Measurements from ENCODE around the gene SCGB2B2.

The SCGB2B2 gene

DNA sequence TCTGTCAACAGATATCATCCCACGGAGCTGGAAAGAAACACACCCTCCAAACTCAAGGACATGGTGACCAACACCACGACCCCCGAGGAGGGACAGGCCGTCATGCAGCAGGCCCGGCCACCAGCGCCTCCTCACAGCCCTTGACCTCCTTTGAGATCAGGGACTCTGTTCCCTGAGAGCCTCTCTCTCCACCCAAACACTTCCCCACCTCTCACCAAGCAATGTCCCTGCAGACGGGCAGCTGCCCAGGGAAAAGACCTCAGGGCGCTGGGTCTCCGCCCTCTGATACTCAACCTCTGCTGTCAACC lies 10.0 kb downstream of the SCGB2B2 start:
- POLR2A ChIA-PET = interaction anchor here (0.7 kb wide), 1 partner anchor 77 kb away, joined by 13 read pairs; no protein-coding TSS in a partner anchor

More for the DNA sequence above, 10.0 kb downstream of the SCGB2B2 start:
- Histone ChIP-seq H3K4me3 (ENCODE audit: low read depth, low read length) (no peak overlapping the region), H3K27ac (ENCODE audit: extremely low read depth, low read depth, low read length) (no peak overlapping the region), H3K36me3 (ENCODE audit: control insufficient read depth in 2 of 2, insufficient read depth in 1 of 2, low read length in 2 of 2) (peaks cover 0 to 2% of the 10 kb centered on the region in 2 experiments; a peak in 1 of 3 replicates), H3K9me3 (ENCODE audit: control insufficient read depth, insufficient read depth, low read depth, low read length) (peaks cover 2% of the 10 kb centered on the region; the same call in 1 of the 2 replicates), H3K4me1 (ENCODE audit: control insufficient read depth, insufficient read depth, low read length) (no peaks in the 10 kb centered on the region; the same call in 1 of the 2 replicates)
- TF ChIP-seq ZNF148 (tag by site-specific recombination; IDR thresholded peaks at IDR 0.05; ENCODE audit: borderline replicate concordance) (no peak), ZNF169 (tag by site-specific recombination; IDR thresholded peaks at IDR 0.05) (no peak), KLF1 (tag by site-specific recombination; IDR thresholded peaks at IDR 0.05) (no peak), ZNF529 (tag by site-specific recombination; IDR thresholded peaks at IDR 0.05; ENCODE audit: insufficient replicate concordance) (no peak), ZNF366 (tag by site-specific recombination; conservative IDR thresholded peaks at IDR 0.05) (no peak), ZNF623 (tag by site-specific recombination; IDR thresholded peaks at IDR 0.05) (no peak), ELK4 (IDR thresholded peaks at IDR 0.05; ENCODE audit: borderline replicate concordance, low read depth, low read length) (no peak), EGR2 (tag by site-specific recombination; IDR thresholded peaks at IDR 0.05; ENCODE audit: low read depth) (no peak), PRDM4 (tag by site-specific recombination; IDR thresholded peaks at IDR 0.05) (no peak), ZSCAN16 (tag by site-specific recombination; IDR thresholded peaks at IDR 0.05) (no peak)
- TF ChIP-seq, protein P1, sequence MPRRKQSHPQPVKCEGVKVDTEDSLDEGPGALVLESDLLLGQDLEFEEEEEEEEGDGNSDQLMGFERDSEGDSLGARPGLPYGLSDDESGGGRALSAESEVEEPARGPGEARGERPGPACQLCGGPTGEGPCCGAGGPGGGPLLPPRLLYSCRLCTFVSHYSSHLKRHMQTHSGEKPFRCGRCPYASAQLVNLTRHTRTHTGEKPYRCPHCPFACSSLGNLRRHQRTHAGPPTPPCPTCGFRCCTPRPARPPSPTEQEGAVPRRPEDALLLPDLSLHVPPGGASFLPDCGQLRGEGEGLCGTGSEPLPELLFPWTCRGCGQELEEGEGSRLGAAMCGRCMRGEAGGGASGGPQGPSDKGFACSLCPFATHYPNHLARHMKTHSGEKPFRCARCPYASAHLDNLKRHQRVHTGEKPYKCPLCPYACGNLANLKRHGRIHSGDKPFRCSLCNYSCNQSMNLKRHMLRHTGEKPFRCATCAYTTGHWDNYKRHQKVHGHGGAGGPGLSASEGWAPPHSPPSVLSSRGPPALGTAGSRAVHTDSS (tag by site-specific recombination; IDR thresholded peaks at IDR 0.05) = no peak
- TF ChIP-seq, protein P2, sequence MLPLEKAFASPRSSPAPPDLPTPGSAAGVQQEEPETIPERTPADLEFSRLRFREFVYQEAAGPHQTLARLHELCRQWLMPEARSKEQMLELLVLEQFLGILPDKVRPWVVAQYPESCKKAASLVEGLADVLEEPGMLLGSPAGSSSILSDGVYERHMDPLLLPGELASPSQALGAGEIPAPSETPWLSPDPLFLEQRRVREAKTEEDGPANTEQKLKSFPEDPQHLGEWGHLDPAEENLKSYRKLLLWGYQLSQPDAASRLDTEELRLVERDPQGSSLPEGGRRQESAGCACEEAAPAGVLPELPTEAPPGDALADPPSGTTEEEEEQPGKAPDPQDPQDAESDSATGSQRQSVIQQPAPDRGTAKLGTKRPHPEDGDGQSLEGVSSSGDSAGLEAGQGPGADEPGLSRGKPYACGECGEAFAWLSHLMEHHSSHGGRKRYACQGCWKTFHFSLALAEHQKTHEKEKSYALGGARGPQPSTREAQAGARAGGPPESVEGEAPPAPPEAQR (tag by site-specific recombination; IDR thresholded peaks at IDR 0.05) = no peak
- TF ChIP-seq, protein P3, sequence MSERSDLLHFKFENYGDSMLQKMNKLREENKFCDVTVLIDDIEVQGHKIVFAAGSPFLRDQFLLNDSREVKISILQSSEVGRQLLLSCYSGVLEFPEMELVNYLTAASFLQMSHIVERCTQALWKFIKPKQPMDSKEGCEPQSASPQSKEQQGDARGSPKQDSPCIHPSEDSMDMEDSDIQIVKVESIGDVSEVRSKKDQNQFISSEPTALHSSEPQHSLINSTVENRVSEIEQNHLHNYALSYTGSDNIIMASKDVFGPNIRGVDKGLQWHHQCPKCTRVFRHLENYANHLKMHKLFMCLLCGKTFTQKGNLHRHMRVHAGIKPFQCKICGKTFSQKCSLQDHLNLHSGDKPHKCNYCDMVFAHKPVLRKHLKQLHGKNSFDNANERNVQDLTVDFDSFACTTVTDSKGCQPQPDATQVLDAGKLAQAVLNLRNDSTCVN (tag by site-specific recombination; optimal IDR thresholded peaks at IDR 0.05) = no peak
- CTCF ChIA-PET = no interaction called here

Measured in HEK293 (cell line).